GM19372 (cell line): ENCODE results near the gene FREM1.

Experiments used
- ATAC-seq: cut with Tn5 transposase; IDR thresholded peaks from one replicate; pipeline ENCODE4 v1.9.1; 2021; ENCODE audit warnings: mild to moderate bottlenecking, low read depth, moderate library complexity; ENCODE audit not compliant: unreplicated experiment

The FREM1 gene

DNA sequence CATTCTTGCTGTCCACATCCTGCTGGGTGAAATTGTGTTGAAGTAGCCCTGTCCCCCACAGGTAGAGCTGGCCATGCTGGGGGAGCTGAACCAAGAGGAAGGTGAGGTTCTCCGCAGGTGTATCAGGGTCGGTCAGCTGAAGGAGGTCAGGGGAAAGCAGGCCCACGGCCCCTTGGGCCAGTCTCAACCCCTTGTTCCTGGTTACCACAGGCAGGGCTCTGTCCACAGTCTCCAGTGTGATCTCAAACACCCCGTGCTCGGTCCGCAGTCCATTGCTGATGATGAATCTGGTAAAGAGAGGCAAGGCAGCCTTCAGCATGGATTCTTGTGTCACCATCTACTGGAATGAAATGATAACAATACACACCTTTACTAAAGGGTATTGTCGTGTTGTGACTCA is 134.3 kb downstream of the FREM1 start:
- no peak for ATAC-seq

DNA sequence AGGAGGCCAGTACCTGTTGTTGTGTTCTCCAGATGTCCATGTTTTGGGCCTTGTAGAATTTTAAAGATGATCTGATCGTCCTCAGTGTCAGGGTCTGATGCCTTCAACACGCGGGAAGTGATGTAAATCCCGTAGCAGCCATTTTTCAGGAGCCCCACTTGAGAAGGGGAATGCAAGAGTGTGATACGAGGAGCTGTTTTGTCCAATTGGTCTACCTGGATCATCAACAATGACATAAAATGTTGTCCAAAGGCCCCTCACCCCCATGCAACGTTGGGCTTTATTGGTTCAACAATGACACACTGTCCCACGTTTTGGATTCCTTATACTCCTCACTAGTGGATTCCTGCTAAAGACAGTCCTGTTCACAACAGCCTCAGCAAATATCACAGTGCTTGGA is 139.6 kb downstream of the FREM1 start:
- ATAC-seq = no peak

DNA sequence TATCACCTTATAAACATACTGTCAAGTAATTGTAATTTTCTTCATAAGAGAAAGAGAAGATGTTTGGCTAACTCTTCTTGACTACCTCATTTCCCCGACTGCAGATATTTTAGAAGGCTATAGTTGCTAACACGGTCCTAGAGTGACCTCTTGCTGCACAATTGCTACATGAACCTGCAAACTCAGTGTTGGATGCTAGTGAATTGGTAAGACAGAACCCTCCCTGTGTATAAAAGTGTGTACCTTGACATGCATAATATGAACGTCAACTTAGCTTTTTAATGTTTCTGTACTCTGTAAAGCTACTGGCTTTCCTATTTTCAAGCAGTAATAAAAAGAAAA is 141.0 kb downstream of the FREM1 start:
- no peak for ATAC-seq

- ATAC-seq = no peak
Measured at GRCh38 chr9:14768405-14769229, 141.6 kb downstream of the FREM1 start.

- ATAC-seq = no peak
Measured at GRCh38 chr9:14766299-14766698, 143.9 kb downstream of the FREM1 start.

DNA sequence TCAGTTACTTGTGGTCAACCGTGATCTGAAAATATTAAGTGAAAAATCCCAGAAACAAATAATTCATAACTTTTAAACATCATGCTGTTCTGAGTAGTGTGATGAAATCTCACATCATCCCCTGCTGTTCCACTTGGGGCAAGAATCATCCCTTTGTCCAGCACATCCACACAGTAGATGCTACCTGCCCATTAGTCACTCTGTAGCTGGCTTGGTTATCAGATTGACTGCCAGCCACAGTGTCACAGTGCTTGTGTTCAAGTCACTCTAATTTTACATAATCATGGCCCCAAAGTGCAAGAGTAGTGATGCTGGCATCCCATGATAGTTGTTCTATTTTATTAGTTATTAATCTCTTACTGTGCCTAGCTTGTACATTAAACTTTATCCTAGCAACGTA is 148.6 kb downstream of the FREM1 start:
- ATAC-seq = no peak

DNA sequence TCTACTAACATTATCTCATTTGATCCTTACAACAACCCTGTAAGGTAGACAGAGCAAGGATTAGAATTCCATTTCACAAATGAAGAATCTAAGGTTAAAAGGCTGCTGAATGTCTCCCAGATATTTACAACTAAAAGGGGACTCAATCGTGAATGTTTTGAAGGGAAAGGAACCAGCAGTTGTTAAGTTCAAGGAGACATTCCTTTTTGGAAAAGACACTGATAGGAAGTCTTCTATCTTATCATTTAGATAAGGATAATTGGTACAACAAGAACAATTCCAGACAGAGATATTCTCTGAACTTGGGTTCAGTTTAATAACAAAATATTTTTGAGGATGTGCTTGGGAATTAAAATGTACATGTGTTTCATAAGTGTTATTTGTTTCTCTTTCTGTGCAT is 150.2 kb downstream of the FREM1 start:
- ATAC-seq = no peak

DNA sequence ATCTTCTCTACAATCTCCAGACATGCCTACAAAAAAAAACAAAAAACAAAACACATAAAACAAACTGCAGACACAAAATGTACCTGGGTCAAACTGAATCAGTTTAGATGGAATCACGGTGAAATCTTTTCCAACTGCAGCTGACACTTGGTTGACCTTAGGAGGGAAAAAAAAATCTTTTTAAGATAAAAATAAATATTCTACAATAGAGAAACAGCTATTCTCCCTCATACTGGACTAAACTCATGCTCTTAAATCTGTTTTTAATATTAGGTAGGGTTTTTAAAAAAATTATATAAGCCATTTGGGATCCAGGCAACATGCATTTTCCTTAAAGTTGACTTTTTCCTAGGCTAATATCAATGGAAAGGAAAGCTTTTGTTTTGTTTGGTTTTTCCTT is 153.9 kb downstream of the FREM1 start:
- ATAC-seq = no peak

DNA sequence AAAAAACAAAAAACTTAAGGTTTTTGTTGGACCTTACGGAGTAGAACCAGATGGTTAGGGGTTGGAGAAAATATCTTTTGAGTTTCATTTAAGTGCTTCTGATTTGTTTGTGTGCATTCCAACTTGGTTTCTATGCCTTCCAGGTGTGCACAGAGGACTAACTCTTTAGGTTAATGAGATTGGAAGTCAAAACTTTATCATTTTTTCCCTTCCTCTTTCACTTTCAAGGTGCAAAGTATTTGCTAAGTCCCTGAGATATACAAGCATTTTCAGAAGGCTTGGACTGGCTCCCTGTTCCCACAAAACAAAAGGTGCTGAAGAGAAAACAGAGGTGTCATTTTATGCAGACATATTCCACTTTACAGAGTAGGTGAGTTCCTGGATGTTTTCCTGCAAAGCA is 157.4 kb downstream of the FREM1 start:
- no peak for ATAC-seq

DNA sequence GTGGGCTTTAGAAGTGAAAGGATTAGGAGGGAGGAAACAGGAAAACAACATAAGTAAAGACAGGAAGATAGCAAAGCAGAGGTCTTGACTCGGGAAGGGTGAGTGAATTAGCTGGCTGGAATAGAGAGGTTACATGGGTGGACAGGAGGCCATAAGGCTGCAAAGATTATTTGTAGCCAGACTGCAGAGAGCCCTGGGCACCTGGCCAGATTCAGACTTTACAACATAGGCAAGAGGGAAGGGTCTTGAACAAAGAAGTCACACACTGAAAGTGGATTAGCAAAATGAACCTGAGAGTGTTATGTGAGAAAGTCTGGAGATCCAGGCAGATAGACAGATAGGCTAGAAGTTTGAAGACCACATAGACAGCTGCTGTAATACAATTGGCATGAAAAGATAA is 158.0 kb downstream of the FREM1 start:
- no peak for ATAC-seq

GRCh38 chr9:14750821-14751220 is 159.4 kb downstream of the FREM1 start:
- no peak for ATAC-seq

GRCh38 chr9:14749741-14750211 is 160.5 kb downstream of the FREM1 start:
- no peak for ATAC-seq

DNA sequence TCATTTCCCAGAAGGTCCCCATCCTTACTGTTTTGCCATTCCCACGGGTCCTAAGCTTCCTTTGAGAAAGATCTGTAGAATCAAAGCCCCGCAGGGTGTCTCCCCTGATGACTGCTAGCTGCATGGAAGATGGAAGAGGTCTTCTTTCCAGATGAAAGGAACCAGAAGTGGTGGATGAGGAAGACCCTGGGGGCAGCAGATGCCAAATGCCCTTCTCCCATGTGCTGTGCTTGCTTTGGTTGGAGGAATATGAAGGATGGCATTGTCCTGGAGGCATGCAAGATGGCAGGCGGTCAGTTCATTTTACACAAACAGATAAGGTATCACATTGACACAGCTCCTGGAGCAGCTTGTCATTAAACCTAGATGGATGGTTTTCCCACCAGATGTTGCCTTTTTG is 161.9 kb downstream of the FREM1 start:
- ATAC-seq = no peak

- no peak for ATAC-seq
Measured at GRCh38 chr9:14747111-14747510, 163.1 kb downstream of the FREM1 start.

- ATAC-seq = no peak
Measured at GRCh38 chr9:14746626-14747025, 163.6 kb downstream of the FREM1 start.

GRCh38 chr9:14744768-14745167 is 165.5 kb downstream of the FREM1 start:
- no peak for ATAC-seq

GRCh38 chr9:14741369-14741768 is 168.9 kb downstream of the FREM1 start:
- ATAC-seq = peak; percentile 82

DNA sequence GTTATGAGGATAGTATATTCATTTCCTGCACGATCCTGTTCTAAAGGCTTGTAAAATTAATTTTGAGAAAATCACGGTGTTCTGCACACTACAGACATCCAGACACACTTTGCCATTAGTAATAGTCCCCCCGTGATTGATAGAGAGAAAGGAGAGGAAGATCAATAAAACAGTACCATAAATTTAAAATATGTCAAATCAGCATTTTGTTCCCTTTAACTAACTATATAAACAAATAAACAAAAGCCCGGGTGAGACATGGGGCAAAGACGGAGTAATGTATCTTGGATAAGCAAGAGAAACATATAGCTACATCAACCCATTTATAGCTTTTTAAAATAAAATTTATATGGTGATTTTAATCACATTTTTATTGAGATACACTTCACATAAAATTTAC is 177.1 kb downstream of the FREM1 start:
- no peak for ATAC-seq

- no peak for ATAC-seq
Measured at GRCh38 chr9:14731294-14731981, 178.8 kb downstream of the FREM1 start.

- no peak for ATAC-seq
Measured at GRCh38 chr9:14730461-14730898, 179.7 kb downstream of the FREM1 start.

- no peak for ATAC-seq
Measured at GRCh38 chr9:14723301-14723700, 186.9 kb downstream of the FREM1 start.
